CD4-positive, alpha-beta T cell treated with Interleukin-6 at 100 ng/mL for 8 hours (primary cell): ENCODE results near the gene MMS19.
"Not testable (repeated sequence)": the region's sequence is repeated elsewhere in the genome, so short reads cannot be mapped to it uniquely, and the experiment has no call there.

Experiments
- DNase-seq: peaks from one replicate; pipeline ENCODE4 v3.0.0-alpha.2; 2020; ENCODE audit warnings: mixed read lengths, low spot score

Gene MMS19

GRCh38 chr10:97498076-97498840 lies at the start of gene MMS19:
Gene MMS19, minus strand, starts transcription at chr10:97498422. Its CDS starts 38 bp downstream, at chr10:97498384.
- DNase-seq, result peak; percentile 99

GRCh38 chr10:97547962-97548361 lies 49.7 kb upstream of the MMS19 start:
- no peak for DNase-seq

- no peak for DNase-seq
These were observed 49.0 kb upstream of the MMS19 start for GRCh38 chr10:97547271-97547600.

GRCh38 chr10:97546456-97547270 lies 48.4 kb upstream of the MMS19 start:
- no peak for DNase-seq

GRCh38 chr10:97543025-97543546 lies 44.9 kb upstream of the MMS19 start:
- peak; percentile 3 for DNase-seq

GRCh38 chr10:97542169-97543024 lies 44.2 kb upstream of the MMS19 start:
- no peak for DNase-seq

GRCh38 chr10:97540669-97541500 lies 42.7 kb upstream of the MMS19 start:
- no peak for DNase-seq

GRCh38 chr10:97539523-97540200 lies 41.4 kb upstream of the MMS19 start:
- no peak for DNase-seq

- no peak for DNase-seq
These were observed 40.6 kb upstream of the MMS19 start for GRCh38 chr10:97538839-97539238.

GRCh38 chr10:97538411-97538810 lies 40.2 kb upstream of the MMS19 start:
- DNase-seq, result no peak

- DNase-seq, result no peak
These were observed 39.1 kb upstream of the MMS19 start for GRCh38 chr10:97537186-97537869.

- peak; percentile 7 for DNase-seq
These were observed 36.6 kb upstream of the MMS19 start for GRCh38 chr10:97534746-97535367.

GRCh38 chr10:97533888-97534287 lies 35.7 kb upstream of the MMS19 start:
- DNase-seq, result no peak

GRCh38 chr10:97532935-97533671 lies 34.9 kb upstream of the MMS19 start:
- no peak for DNase-seq

- no peak for DNase-seq
These were observed 33.3 kb upstream of the MMS19 start for GRCh38 chr10:97531401-97531986.

GRCh38 chr10:97529685-97530465 lies 31.7 kb upstream of the MMS19 start:
- DNase-seq, result no peak

- DNase-seq, result not testable (repeated sequence)
These were observed 30.7 kb upstream of the MMS19 start for GRCh38 chr10:97528876-97529275.

- no peak for DNase-seq
These were observed 27.5 kb upstream of the MMS19 start for GRCh38 chr10:97525683-97526110.
